GM19351 (cell line): ENCODE measurements around the gene C10orf95.

Source experiments
- ATAC-seq: cut with Tn5 transposase; IDR thresholded peaks from one replicate; pipeline ENCODE4 v1.9.1; 2021; ENCODE audit warnings: mild to moderate bottlenecking, moderate library complexity; ENCODE audit not compliant: unreplicated experiment

Gene C10orf95

DNA sequence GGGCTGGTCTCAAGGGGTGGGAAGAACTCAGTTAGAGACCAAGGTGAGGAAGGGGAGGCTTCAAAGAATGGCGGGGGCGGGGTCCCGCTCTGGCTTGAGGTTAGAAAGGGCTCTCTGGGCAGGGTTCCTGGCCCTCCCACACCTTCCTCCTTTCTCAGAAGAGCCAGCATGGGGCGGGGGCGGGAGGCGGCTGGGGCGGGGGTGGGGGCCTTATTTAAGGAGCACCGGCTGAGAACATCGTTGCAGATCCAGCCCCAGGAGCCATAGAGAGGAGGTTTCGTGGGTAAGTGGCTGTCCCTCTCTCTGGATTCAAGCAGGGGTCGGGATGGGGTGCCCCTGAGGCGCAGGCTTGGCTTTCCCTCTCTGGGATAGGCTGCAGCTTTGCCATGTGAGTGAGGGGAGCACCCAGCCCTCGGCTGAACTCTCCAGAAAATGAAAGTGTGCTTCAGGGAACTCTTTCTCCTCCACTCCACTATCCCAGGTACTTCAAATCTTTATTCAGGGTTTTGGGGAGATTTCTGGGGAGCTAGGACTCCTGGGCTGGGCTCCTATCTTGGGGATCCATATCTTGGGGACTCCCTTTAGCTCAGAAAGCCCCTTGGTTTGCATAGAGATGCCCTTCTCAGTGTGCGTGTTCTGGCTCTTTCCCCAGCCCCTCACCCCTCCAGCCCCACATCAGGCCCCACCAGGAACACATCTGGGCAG, 15.7 kb downstream of the C10orf95 start:
- no peak for ATAC-seq

DNA sequence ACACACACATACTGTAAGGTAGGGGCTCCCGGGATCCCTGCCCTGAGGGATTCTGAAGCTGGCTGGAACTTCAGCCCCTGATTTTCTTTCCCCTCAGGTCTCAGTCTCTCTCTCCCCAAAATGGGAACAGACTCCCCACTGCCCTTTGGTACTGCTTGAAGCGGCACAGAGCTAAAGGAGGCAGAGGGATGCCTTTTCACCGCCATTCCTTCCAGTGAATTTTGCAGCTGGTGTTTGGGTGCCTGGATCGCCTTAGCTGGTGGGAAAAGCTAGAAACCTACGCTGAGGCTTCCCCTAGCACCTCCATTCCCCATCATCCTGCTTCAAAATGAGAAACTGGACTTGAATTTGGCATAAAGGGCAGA, 16.2 kb downstream of the C10orf95 start:
- no peak for ATAC-seq

- ATAC-seq, result no peak
Observed at GRCh38 chr10:102434394-102435132, 16.8 kb downstream of the C10orf95 start.

DNA sequence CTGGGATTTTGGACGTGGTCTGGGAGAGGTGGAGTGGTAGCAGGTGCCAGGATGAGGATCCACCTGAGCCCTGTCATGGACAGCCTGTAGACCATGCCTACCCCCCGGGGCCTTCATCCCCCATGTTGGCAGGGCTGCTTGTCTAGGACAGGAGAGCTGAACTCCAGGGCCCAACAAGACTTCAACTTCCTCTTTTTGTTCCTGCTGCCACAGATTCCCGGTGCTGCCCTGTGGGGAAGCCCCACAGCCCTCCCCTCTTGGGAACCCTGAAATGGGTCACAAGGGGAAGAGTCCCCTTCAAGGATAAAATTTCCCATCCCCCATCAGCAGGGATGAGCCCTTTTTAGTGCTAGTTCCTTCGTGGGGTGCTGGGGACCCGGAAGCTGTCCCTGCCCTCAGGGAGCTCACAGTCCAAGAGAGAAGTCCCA, 17.7 kb downstream of the C10orf95 start:
- no peak for ATAC-seq

- peak; percentile 84 for ATAC-seq
Observed at GRCh38 chr10:102432162-102432950, 19.0 kb downstream of the C10orf95 start, which contains the start of gene CUEDC2. Gene CUEDC2 (minus strand): TSS chr10:102432574. CDS start chr10:102425188, 7,386 bp downstream.

DNA sequence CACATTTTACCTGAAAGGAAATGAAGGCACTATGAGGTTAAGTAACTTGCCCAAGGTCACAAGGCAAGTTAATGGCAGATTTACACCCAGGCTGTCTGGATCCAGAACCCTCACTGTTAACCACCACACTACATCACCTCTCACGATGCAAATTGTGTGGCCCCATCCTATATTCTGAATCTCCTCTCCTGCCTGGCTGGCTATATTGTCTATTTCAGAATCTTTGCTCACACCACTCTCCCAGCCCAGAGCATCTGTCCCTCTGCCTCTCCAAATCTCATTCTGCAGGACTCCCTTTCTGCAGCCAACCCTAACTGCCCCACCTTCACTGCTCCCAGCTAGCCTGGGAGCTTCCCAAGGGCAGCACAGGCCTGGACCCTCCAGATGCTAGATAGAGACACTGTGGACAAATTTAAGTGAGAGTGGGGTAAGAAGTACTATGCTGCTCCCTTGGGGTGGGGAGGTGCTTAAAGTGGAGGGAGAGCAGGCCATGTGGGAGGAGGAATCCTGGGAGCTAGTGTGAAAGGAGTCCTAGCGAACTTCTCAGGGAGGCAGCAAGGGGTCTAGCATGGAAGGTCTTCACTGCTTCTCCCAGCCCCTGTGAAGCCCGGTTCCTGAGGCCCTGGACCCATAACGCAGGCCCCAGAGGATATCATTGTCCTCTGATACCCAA, 19.8 kb downstream of the C10orf95 start:
- peak; percentile 3 for ATAC-seq

DNA sequence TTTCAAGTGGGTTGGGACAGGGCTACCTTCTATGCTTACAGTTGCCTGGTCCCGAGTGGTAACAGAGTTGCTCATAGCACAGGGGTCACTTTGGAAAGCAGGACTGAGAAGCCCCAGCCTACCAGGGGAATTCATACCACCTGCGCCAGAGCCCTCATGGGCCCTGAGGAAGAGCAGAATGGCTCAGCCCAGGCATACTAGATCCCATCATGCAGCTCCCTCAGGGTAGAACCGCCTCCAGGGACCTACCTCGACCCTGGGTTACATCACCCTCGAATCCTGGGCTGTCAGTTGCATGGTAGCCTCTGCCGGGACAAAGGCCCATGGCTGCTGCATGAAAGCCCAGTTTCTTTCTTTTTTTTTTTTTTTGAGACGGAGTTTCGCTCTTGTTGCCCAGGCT, 21.9 kb downstream of the C10orf95 start:
- ATAC-seq, result no peak

GRCh38 chr10:102426803-102427287, 24.5 kb downstream of the C10orf95 start:
- no peak for ATAC-seq

GRCh38 chr10:102425444-102425843, 25.9 kb downstream of the C10orf95 start:
- no peak for ATAC-seq

DNA sequence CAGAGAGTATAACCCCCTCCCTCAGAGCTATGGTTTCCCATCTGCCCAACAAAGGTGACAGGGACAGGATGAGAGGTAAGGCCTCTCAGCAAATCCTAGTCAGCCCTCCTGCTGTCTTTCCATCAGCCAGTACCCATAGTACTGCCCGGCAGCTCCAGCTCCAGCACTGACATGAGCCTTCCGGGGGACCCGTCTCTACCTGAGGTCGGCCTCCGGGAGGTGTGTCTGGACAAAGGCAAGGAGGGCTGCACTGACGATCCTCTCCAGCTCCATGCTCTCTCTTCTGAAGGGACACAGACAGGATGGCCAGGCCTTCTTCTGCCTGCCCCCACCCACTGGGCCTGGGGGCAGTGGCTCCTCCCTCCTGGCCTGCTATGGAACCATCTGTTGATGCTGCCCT, 26.4 kb downstream of the C10orf95 start:
- no peak for ATAC-seq

- ATAC-seq, result no peak
Observed at GRCh38 chr10:102424145-102424544, 27.2 kb downstream of the C10orf95 start.

GRCh38 chr10:102423372-102423968, 27.9 kb downstream of the C10orf95 start:
- no peak for ATAC-seq

- ATAC-seq, result peak; percentile 39
Observed at GRCh38 chr10:102422545-102423129, 28.7 kb downstream of the C10orf95 start.

GRCh38 chr10:102421757-102422512, 29.4 kb downstream of the C10orf95 start:
- ATAC-seq, result no peak

GRCh38 chr10:102421507-102421756, 29.9 kb downstream of the C10orf95 start:
- ATAC-seq, result no peak

DNA sequence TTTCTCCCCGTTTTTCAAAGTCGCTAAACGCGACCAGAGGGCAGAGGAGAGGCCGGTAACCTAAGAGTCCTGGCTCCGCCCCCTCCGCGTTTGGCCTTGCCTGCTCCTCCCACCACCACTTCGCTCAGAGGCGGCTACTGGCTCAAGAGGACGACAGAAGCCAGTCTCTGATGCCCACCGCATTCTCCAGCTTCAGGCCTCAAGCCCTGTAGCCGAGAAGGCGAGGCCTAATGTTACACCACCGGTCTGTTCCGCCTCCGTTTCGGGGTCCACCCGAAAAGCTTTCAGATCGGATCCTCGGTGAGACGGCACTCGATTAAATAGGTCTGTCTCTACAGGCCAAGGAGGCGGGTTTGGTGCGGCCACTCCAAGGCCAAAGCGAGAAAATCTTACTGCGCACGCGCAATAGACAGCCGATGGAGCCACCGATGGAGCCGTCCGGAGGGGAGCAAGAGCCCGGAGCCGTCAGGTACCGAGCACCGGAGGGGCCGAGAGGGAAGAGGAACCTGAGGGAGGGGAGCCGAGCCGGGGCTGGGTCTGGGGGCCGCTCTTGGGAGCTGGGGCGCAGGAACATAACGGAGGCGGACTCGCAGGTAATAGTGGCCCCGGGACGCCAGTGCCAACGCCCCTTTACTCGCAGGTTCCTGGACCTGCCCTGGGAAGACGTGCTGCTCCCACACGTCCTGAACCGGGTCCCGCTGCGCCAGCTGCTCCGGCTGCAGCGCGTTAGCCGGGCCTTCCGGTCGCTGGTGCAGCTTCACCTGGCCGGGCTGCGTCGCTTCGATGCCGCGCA, 30.4 kb downstream of the C10orf95 start, which contains the start of gene FBXL15:
TSS of gene FBXL15 (plus strand) at position 123 of the 793 bp plus-strand sequence. CDS start at position 417, 294 bp downstream.
- peak; percentile 63 for ATAC-seq

DNA sequence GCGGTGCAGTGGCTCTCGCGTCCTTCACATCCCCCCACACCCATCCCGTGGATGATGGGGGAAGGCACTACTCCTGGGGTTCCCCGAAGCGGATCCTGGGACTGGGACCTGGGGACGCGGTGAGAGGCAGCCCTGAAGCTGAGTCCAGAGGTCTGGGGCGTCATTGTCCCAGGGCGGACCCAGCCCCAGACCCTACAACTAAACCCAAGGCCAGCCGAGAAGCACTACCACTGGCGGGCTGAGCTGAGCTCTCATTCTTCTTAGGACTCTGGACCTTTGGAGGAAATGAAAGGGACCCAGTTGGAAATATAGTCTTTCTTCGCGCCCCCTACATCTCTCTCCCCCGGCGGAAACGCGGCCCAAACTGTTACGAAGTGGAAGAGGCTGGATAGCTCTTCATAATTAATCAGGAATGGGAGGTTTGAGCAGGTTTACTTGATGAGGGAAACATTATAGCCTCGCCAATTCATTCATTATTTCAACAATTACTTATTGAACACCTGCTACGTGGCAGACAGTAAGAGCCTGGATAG, 31.1 kb downstream of the C10orf95 start:
- no peak for ATAC-seq
